HepG2 (cell line): Measurements from ENCODE around the gene DOCK4. TPM values are rescaled to one million over a fixed set of nuclear protein-coding genes. Genes with fewer than 3 reads are reported as not detected.

ENCODE experiments used
- ATAC-seq: fragments of 200-7000 bp; cut with Tn5 transposase; 3 replicates; pipeline ENCODE4 v1.9.1; 2020; ENCODE audit warnings: mild to moderate bottlenecking, moderate library complexity
- BruUV-seq: library from RNA; stranded (reverse); fragments of 400-500 nt; replicated peaks from 2 replicates; lab custom pipeline; 2021; lab: Mats Ljungman, UMichigan
- CTCF ChIA-PET: fragments of 300-600 bp; formaldehyde crosslinking; extraction: SDS; loops from one replicate; lab custom pipeline; 2021; ENCODE audit warnings: low total read pairs, inconsistent platforms, low intra/inter-chr PET ratio; lab: Yijun Ruan, JAX
- POLR2A ChIA-PET: fragments of 350-600 bp; sonication (Branson Sonifier 250); formaldehyde crosslinking; loops from one replicate; lab custom pipeline; 2020; ENCODE audit warnings: antibody characterized with exemption, inconsistent platforms; lab: Yijun Ruan, JAX
- DNase-seq: peaks from one replicate; pipeline ENCODE4 v3.0.0-alpha.2; 2015; ENCODE audit warnings: low spot score
- FAIRE-seq: peaks from 3 replicates; lab custom pipeline; 2011; peaks lifted over from hg19 to GRCh38; lab: Jason Lieb, UNC
- H2AFZ ChIP-seq: one replicate; pipeline ENCODE4 v1.6.1; 2011; ENCODE audit warnings: low read length, inconsistent platforms
- H3K27ac ChIP-seq: fragments of 300-600 bp; 3 replicates; pipeline ENCODE4 v1.8.0; 2011; ENCODE audit warnings: mixed run types, mild to moderate bottlenecking, mixed read lengths, low read length, inconsistent platforms; ENCODE audit not compliant: insufficient read depth; ENCODE audit errors: extremely low read length
- H3K27me3 ChIP-seq, 2 experiments: fragments of 200-600 bp in 1 of 2; 2 replicates in 1 of 2; 3 replicates in 1 of 2; pipeline versions ENCODE4 v1.6.0 to v1.8.0; 2011; ENCODE audit warnings: low read length in 2 of 2, mild to moderate bottlenecking in 2 of 2, moderate library complexity in 2 of 2, inconsistent platforms in 1 of 2; ENCODE audit not compliant: insufficient read depth in 2 of 2, control insufficient read depth in 1 of 2
- H3K36me3 ChIP-seq, 2 experiments: fragments of 200-600 bp in 1 of 2; replicated peaks in 1 of 2; 2 replicates in 1 of 2; 3 replicates in 1 of 2; pipeline versions ENCODE4 v1.5.1 to v1.8.0; 2011; ENCODE audit warnings: low read length in 2 of 2, inconsistent platforms in 1 of 2; ENCODE audit not compliant: insufficient read depth in 2 of 2, control insufficient read depth in 1 of 2
- H3K4me1 ChIP-seq: 2 replicates; pipeline ENCODE4 v1.5.1; 2012; ENCODE audit warnings: low read length, inconsistent platforms; ENCODE audit not compliant: insufficient read depth
- H3K4me2 ChIP-seq: 2 replicates; pipeline ENCODE4 v1.6.0; 2011; ENCODE audit warnings: low read depth, low read length, inconsistent platforms
- H3K4me3 ChIP-seq, 3 experiments: fragments of 200-600 bp in 1 of 3; sonication (generic), shearing (Covaris generic) in 1 of 3; replicated peaks in 1 of 3; 2 replicates each; pipeline ENCODE4 v1.5.1; 2011 to 2016; ENCODE audit warnings: low read length in 3 of 3, inconsistent platforms in 2 of 3, low read depth in 2 of 3, mild to moderate bottlenecking in 2 of 3, control low read depth in 1 of 3, mixed read lengths in 1 of 3; ENCODE audit not compliant: insufficient read depth in 1 of 3
- H3K79me2 ChIP-seq: one replicate; pipeline ENCODE4 v1.6.1; 2011; ENCODE audit warnings: low read length, inconsistent platforms; ENCODE audit not compliant: insufficient read depth
- H3K9ac ChIP-seq: 2 replicates; pipeline ENCODE4 v1.6.0; 2011; ENCODE audit warnings: mild to moderate bottlenecking, low read depth, low read length, inconsistent platforms; ENCODE audit not compliant: insufficient read depth
- H3K9me3 ChIP-seq: 2 replicates; pipeline ENCODE4 v1.5.1; 2012; ENCODE audit warnings: mild to moderate bottlenecking, low read length
- H4K20me1 ChIP-seq: 2 replicates; pipeline ENCODE4 v1.6.0; 2011; ENCODE audit warnings: inconsistent platforms, mild to moderate bottlenecking, low read length, moderate library complexity; ENCODE audit not compliant: insufficient read depth
- LCORL ChIP-seq, 2 experiments: fragments of 450-650 bp in 1 of 2; sonication (generic) in 1 of 2; formaldehyde crosslinking in 1 of 2; IDR thresholded peaks; 2 replicates each; pipeline versions ENCODE4 v1.5.0 to v1.6.1; 2017 to 2020; ENCODE audit warnings: antibody characterized with exemption in 1 of 2, missing genetic modification reagents in 1 of 2
- RBFOX2 ChIP-seq: fragments of 200-400 bp; formaldehyde crosslinking; IDR thresholded peaks from 2 replicates; pipeline ENCODE4 v1.6.1; 2017; ENCODE audit warnings: low read depth, mild to moderate bottlenecking, low read length
- ZNF75D ChIP-seq: sonication (generic); formaldehyde crosslinking; IDR thresholded peaks from 2 replicates; pipeline ENCODE4 v1.8.1; 2023; ENCODE audit warnings: missing genetic modification reagents, mild to moderate bottlenecking, borderline replicate concordance
- ZNF781 ChIP-seq: sonication (generic); formaldehyde crosslinking; IDR thresholded peaks from 2 replicates; pipeline ENCODE4 v1.5.1; 2020; ENCODE audit warnings: borderline replicate concordance, mild to moderate bottlenecking, missing genetic modification reagents; ENCODE audit errors: not compliant biosample characterization
- in situ Hi-C: cut with HindIII; loops from 2 replicates; pipeline ENCODE4 v1.10.0; 2017; ENCODE audit warnings: low pct_unique_long_range_greater_than_20kb; ENCODE audit not compliant: extremely low pct_ligation_motif_present
- intact Hi-C: fragments of 100-400 bp; cut with micrococcal nuclease; formaldehyde crosslinking; loops from one replicate; pipeline ENCODE4 v1.10.0; 2022; ENCODE audit not compliant: unreplicated experiment
- polyA plus RNA-seq, 8 experiments: library from polyadenylated mRNA; depleted of rRNA in 3 of 8; stranded (reverse) in 7 of 8; unstranded in 1 of 8; fragments of >200 nt; fragmentation: Illumina TruSeq in 4 of 8; extraction: Trizol in 4 of 8; gene quantifications; 2 replicates each; pipeline versions ENCODE4 v1.2.1 to v1.2.3, GENCODE V29; 2011 to 2016; ENCODE audit warnings: low read depth in 4 of 8, missing spikeins in 1 of 8, mixed read lengths in 1 of 8; ENCODE audit not compliant: insufficient read depth in 1 of 8
- total RNA-seq, 5 experiments: library from RNA; depleted of rRNA; stranded (reverse); fragments of >200 nt; fragmentation: Illumina TruSeq; extraction: Trizol; gene quantifications; 2 replicates each; pipeline ENCODE4 v1.2.3, GENCODE V29; 2016; ENCODE audit warnings: low read depth in 1 of 5
- TF ChIP-seq, protein P1 (sequence below): sonication (generic); formaldehyde crosslinking; IDR thresholded peaks from 2 replicates; pipeline ENCODE4 v1.4.0; 2020; ENCODE audit warnings: missing genetic modification reagents, mild to moderate bottlenecking, borderline replicate concordance
- TF ChIP-seq, protein P2 (sequence below): IDR thresholded peaks from 2 replicates; pipeline ENCODE4 v1.6.1; 2016; ENCODE audit warnings: mild to moderate bottlenecking, missing biosample characterization, missing genetic modification reagents

Gene DOCK4
- total and polyA plus RNA-seq, 2 of the 13 experiments (the other 11 are each of a cell fraction or from before 2014, with no cell fraction given): 13.5 to 17.4 TPM

DNA sequence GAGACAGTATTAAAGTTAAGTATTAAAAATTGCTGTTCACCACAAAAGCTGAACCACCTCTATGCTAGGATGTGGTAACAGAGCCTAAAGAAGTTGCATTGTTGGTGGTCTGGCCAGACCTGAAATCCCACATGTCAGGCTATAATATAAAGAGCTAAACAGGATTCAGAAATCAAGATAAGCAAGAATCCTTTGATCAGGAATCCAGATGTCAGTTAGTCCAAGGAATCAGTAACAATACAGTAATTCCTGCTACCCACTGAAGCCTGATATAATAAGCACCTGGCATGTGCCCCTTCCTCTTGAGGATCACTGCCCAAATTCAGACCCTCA is 49.2 kb upstream of the DOCK4 start:
- Histone ChIP-seq H2AFZ (no peak overlapping the region), H3K79me2 (peaks cover 8% of the 10 kb centered on the region), H3K4me2 (no peak overlapping the region), H3K9me3 (no peaks in the 10 kb centered on the region), H3K4me1 (peaks cover 16% of the 10 kb centered on the region), H4K20me1 (no peaks in the 10 kb centered on the region), H3K9ac (no peak overlapping the region), H3K27ac (no peak overlapping the region), H3K27me3 (no peaks in the 10 kb centered on the region), H3K4me3 (no peak overlapping the region), H3K36me3 (no peaks in the 10 kb centered on the region)
- no peak for FAIRE-seq
- intact Hi-C loops (no loop called here), in situ Hi-C loops (no loop called here)
- CTCF ChIA-PET: no interaction called here
- BruUV-seq: no TSS peak
- TF ChIP-seq ZNF781 (CRISPR knock-in tag) (no peak), RBFOX2 (no peak), ZNF75D (CRISPR knock-in tag) (no peak), LCORL (IDR thresholded peaks at IDR 0.05) (no peak), LCORL (CRISPR knock-in tag; IDR thresholded peaks at IDR 0.05) (no peak)
- TF ChIP-seq, protein P1, sequence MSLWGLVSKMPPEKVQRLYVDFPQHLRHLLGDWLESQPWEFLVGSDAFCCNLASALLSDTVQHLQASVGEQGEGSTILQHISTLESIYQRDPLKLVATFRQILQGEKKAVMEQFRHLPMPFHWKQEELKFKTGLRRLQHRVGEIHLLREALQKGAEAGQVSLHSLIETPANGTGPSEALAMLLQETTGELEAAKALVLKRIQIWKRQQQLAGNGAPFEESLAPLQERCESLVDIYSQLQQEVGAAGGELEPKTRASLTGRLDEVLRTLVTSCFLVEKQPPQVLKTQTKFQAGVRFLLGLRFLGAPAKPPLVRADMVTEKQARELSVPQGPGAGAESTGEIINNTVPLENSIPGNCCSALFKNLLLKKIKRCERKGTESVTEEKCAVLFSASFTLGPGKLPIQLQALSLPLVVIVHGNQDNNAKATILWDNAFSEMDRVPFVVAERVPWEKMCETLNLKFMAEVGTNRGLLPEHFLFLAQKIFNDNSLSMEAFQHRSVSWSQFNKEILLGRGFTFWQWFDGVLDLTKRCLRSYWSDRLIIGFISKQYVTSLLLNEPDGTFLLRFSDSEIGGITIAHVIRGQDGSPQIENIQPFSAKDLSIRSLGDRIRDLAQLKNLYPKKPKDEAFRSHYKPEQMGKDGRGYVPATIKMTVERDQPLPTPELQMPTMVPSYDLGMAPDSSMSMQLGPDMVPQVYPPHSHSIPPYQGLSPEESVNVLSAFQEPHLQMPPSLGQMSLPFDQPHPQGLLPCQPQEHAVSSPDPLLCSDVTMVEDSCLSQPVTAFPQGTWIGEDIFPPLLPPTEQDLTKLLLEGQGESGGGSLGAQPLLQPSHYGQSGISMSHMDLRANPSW (CRISPR knock-in tag): no peak
- TF ChIP-seq, protein P2, sequence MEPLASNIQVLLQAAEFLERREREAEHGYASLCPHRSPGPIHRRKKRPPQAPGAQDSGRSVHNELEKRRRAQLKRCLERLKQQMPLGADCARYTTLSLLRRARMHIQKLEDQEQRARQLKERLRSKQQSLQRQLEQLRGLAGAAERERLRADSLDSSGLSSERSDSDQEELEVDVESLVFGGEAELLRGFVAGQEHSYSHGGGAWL (CRISPR knock-in tag): no peak
- POLR2A ChIA-PET: no interaction called here
- ATAC-seq: no peak
- DNase-seq: no peak
